H1 (cell line): ENCODE data around the gene ITGA3. TPM values are rescaled to one million over a fixed set of nuclear protein-coding genes. Genes with fewer than 3 reads are reported as not detected.

Source experiments
- BCL11A ChIP-seq, 2 experiments: IDR thresholded peaks; one replicate each; pipeline ENCODE4 v1.6.1; 2011; ENCODE audit warnings: low read depth in 2 of 2, low read length in 2 of 2, mild to moderate bottlenecking in 2 of 2
- EP300 ChIP-seq, 2 experiments: IDR thresholded peaks; 1 replicate in 1 of 2; 2 replicates in 1 of 2; pipeline ENCODE4 v1.6.1; 2011 to 2012; ENCODE audit warnings: low read depth in 2 of 2, low read length in 2 of 2, mild to moderate bottlenecking in 2 of 2, borderline replicate concordance in 1 of 2, inconsistent platforms in 1 of 2, moderate library complexity in 1 of 2
- GTF2F1 ChIP-seq: IDR thresholded peaks from 2 replicates; pipeline ENCODE4 v1.6.1; 2012; ENCODE audit warnings: low read depth, low read length, improper control_type of control experiment, borderline replicate concordance
- SP2 ChIP-seq: IDR thresholded peaks from 2 replicates; pipeline ENCODE4 v1.6.1; 2012; ENCODE audit warnings: mild to moderate bottlenecking, low read length, inconsistent platforms
- TAF7 ChIP-seq: optimal IDR thresholded peaks from 2 replicates; pipeline ENCODE3; 2011; ENCODE audit warnings: low read depth, mild to moderate bottlenecking, inconsistent platforms, low read length, moderate library complexity, borderline replicate concordance
- ZNF274 ChIP-seq: IDR thresholded peaks from 2 replicates; pipeline ENCODE4 v1.7.0; 2012; ENCODE audit warnings: low read length, borderline replicate concordance; ENCODE audit errors: extremely low read depth
- polyA plus RNA-seq, 7 experiments: library from polyadenylated mRNA; depleted of rRNA in 3 of 7; stranded (reverse) in 5 of 7; unstranded in 2 of 7; fragments of >200 nt in 5 of 7; fragments of 200-250 nt in 2 of 7; gene quantifications; 1 replicate in 5 of 7; 2 replicates in 1 of 7; 4 replicates in 1 of 7; pipeline versions ENCODE4 v1.2.1 to v1.2.3, GENCODE V29; 2011 to 2013; ENCODE audit warnings: missing spikeins in 2 of 7, mixed read lengths in 2 of 7
- total RNA-seq: library from RNA; stranded (reverse); fragmentation: NEBNext Ultra II Directional; extraction: Animal tissue kit (Norgen Biotek cat#: 25700); gene quantifications from 2 replicates; pipeline ENCODE4 v1.2.1, GENCODE V29; 2021
- TF ChIP-seq, protein P1 (sequence below): fragments of 300-600 bp; sonication (generic); IDR thresholded peaks from 2 replicates; pipeline ENCODE4 v1.7.1; 2012; ENCODE audit warnings: low read length, moderate library complexity, mild to moderate bottlenecking, inconsistent platforms; ENCODE audit not compliant: insufficient replicate concordance
- TF ChIP-seq, protein P2 (sequence below): IDR thresholded peaks from 2 replicates; pipeline ENCODE4 v1.6.1; 2012; ENCODE audit warnings: inconsistent platforms
- TF ChIP-seq, protein P3 (sequence below): IDR thresholded peaks from 2 replicates; pipeline ENCODE4 v1.6.1; 2012; ENCODE audit warnings: inconsistent platforms

The ITGA3 gene
- total and polyA plus RNA-seq, 2 of the 8 experiments (the other 6 are each of a cell fraction or from before 2014, with no cell fraction given): 24.0 to 24.2 TPM

DNA sequence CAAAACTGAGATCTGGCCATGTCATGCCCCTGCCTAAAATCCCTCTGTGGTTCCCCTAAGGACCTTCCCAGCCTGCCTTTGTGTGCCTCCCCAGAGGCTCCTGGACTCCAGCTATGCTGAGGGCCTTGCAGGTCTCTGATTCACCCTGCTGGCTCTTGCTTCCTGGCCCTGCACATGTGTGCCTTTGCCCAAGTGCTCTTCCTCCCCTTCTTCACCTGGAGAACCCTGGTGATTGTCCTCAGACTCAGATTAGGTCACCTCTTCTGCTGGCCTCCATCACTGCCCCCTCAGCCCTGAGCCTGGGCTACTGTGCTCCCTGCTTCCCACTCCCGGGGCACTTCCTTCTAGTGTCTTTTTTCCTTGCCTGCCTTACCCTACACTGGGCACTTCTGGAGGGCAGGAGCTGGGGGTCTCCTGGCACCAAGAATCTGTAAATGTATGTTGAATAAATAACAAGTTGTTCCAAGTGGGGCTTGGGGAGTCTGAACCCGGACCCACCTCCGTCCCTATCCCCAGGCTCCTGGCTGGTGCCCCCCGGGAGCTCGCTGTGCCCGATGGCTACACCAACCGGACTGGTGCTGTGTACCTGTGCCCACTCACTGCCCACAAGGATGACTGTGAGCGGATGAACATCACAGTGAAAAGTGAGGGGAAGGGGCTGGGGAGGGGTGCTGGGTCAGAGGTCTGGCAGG, 7.8 kb downstream of the ITGA3 start (continued):
- TF ChIP-seq, protein P1, sequence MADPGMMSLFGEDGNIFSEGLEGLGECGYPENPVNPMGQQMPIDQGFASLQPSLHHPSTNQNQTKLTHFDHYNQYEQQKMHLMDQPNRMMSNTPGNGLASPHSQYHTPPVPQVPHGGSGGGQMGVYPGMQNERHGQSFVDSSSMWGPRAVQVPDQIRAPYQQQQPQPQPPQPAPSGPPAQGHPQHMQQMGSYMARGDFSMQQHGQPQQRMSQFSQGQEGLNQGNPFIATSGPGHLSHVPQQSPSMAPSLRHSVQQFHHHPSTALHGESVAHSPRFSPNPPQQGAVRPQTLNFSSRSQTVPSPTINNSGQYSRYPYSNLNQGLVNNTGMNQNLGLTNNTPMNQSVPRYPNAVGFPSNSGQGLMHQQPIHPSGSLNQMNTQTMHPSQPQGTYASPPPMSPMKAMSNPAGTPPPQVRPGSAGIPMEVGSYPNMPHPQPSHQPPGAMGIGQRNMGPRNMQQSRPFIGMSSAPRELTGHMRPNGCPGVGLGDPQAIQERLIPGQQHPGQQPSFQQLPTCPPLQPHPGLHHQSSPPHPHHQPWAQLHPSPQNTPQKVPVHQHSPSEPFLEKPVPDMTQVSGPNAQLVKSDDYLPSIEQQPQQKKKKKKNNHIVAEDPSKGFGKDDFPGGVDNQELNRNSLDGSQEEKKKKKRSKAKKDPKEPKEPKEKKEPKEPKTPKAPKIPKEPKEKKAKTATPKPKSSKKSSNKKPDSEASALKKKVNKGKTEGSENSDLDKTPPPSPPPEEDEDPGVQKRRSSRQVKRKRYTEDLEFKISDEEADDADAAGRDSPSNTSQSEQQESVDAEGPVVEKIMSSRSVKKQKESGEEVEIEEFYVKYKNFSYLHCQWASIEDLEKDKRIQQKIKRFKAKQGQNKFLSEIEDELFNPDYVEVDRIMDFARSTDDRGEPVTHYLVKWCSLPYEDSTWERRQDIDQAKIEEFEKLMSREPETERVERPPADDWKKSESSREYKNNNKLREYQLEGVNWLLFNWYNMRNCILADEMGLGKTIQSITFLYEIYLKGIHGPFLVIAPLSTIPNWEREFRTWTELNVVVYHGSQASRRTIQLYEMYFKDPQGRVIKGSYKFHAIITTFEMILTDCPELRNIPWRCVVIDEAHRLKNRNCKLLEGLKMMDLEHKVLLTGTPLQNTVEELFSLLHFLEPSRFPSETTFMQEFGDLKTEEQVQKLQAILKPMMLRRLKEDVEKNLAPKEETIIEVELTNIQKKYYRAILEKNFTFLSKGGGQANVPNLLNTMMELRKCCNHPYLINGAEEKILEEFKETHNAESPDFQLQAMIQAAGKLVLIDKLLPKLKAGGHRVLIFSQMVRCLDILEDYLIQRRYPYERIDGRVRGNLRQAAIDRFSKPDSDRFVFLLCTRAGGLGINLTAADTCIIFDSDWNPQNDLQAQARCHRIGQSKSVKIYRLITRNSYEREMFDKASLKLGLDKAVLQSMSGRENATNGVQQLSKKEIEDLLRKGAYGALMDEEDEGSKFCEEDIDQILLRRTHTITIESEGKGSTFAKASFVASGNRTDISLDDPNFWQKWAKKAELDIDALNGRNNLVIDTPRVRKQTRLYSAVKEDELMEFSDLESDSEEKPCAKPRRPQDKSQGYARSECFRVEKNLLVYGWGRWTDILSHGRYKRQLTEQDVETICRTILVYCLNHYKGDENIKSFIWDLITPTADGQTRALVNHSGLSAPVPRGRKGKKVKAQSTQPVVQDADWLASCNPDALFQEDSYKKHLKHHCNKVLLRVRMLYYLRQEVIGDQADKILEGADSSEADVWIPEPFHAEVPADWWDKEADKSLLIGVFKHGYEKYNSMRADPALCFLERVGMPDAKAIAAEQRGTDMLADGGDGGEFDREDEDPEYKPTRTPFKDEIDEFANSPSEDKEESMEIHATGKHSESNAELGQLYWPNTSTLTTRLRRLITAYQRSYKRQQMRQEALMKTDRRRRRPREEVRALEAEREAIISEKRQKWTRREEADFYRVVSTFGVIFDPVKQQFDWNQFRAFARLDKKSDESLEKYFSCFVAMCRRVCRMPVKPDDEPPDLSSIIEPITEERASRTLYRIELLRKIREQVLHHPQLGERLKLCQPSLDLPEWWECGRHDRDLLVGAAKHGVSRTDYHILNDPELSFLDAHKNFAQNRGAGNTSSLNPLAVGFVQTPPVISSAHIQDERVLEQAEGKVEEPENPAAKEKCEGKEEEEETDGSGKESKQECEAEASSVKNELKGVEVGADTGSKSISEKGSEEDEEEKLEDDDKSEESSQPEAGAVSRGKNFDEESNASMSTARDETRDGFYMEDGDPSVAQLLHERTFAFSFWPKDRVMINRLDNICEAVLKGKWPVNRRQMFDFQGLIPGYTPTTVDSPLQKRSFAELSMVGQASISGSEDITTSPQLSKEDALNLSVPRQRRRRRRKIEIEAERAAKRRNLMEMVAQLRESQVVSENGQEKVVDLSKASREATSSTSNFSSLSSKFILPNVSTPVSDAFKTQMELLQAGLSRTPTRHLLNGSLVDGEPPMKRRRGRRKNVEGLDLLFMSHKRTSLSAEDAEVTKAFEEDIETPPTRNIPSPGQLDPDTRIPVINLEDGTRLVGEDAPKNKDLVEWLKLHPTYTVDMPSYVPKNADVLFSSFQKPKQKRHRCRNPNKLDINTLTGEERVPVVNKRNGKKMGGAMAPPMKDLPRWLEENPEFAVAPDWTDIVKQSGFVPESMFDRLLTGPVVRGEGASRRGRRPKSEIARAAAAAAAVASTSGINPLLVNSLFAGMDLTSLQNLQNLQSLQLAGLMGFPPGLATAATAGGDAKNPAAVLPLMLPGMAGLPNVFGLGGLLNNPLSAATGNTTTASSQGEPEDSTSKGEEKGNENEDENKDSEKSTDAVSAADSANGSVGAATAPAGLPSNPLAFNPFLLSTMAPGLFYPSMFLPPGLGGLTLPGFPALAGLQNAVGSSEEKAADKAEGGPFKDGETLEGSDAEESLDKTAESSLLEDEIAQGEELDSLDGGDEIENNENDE: no peak
- no peak for TF ChIP-seq TAF7
- TF ChIP-seq, protein P2, sequence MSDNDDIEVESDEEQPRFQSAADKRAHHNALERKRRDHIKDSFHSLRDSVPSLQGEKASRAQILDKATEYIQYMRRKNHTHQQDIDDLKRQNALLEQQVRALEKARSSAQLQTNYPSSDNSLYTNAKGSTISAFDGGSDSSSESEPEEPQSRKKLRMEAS: no peak
- TF ChIP-seq GTF2F1: no peak
- no peak for TF ChIP-seq BCL11A (IDR thresholded peaks at IDR 0.05; ENCODE audit: low read depth in 2 of 2, low read length in 2 of 2)
- TF ChIP-seq EP300 (IDR thresholded peaks at IDR 0.05; ENCODE audit: borderline replicate concordance in 1 of 2, low read depth in 2 of 2, low read length in 2 of 2): no peak
- no peak for TF ChIP-seq ZNF274
- no peak for TF ChIP-seq SP2
- TF ChIP-seq, protein P3, sequence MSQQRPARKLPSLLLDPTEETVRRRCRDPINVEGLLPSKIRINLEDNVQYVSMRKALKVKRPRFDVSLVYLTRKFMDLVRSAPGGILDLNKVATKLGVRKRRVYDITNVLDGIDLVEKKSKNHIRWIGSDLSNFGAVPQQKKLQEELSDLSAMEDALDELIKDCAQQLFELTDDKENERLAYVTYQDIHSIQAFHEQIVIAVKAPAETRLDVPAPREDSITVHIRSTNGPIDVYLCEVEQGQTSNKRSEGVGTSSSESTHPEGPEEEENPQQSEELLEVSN: no peak
